Neural progenitor cell (in vitro differentiated cells): ENCODE results near the gene NUDT3. TPM values are rescaled to one million over a fixed set of nuclear protein-coding genes. Genes with fewer than 3 reads are reported as not detected.

Experiments used
- DNase-seq: peaks from one replicate; pipeline ENCODE4 v3.0.0-alpha.2; 2016; ENCODE audit warnings: low spot score
- H2AFZ ChIP-seq: fragments of 200-600 bp; sonication (generic); replicated peaks from 2 replicates; pipeline ENCODE4 v1.6.1; 2016; ENCODE audit warnings: antibody characterized with exemption
- H3F3A ChIP-seq: fragments of 200-600 bp; sonication (generic); 2 replicates; pipeline ENCODE4 v1.6.1; 2016; ENCODE audit warnings: antibody characterized with exemption, low read depth
- H3K27ac ChIP-seq: fragments of 200-600 bp; sonication (generic); 2 replicates; pipeline ENCODE4 v1.5.1; 2016; ENCODE audit warnings: mild to moderate bottlenecking
- H3K27me3 ChIP-seq: fragments of 200-600 bp; sonication (generic); 2 replicates; pipeline ENCODE4 v1.6.1; 2016; ENCODE audit warnings: mild to moderate bottlenecking, moderate library complexity
- H3K36me3 ChIP-seq: fragments of 200-600 bp; sonication (generic); 2 replicates; pipeline ENCODE4 v1.5.1; 2016
- H3K4me1 ChIP-seq: fragments of 200-600 bp; sonication (generic); 2 replicates; pipeline ENCODE4 v1.6.1; 2016; ENCODE audit warnings: mixed run types
- H3K4me2 ChIP-seq: fragments of 200-600 bp; sonication (generic); 2 replicates; pipeline ENCODE4 v1.6.1; 2016
- H3K4me3 ChIP-seq: fragments of 200-600 bp; sonication (generic); 2 replicates; pipeline ENCODE4 v1.5.1; 2016
- H3K79me2 ChIP-seq: fragments of 200-600 bp; sonication (generic); 2 replicates; pipeline ENCODE4 v1.6.1; 2016; ENCODE audit warnings: low read depth
- H3K9ac ChIP-seq: fragments of 200-600 bp; sonication (generic); 2 replicates; pipeline ENCODE4 v1.6.1; 2016
- H3K9me3 ChIP-seq: fragments of 200-600 bp; sonication (generic); 2 replicates; pipeline ENCODE4 v1.5.1; 2016; ENCODE audit warnings: low read depth
- H4K20me1 ChIP-seq: fragments of 200-600 bp; sonication (generic); 2 replicates; pipeline ENCODE4 v1.6.1; 2016; ENCODE audit warnings: low read depth
- H3K27ac Mint-ChIP-seq: 3 replicates; pipeline ENCODE4 v1.8.0; 2021; ENCODE audit warnings: mixed read lengths
- H3K27me3 Mint-ChIP-seq: 2 replicates; pipeline ENCODE4 v1.8.0; 2022; ENCODE audit warnings: low read depth, mild to moderate bottlenecking, inconsistent platforms, moderate library complexity, mixed read lengths; ENCODE audit not compliant: insufficient read depth
- H3K36me3 Mint-ChIP-seq: 3 replicates; pipeline ENCODE4 v1.8.0; 2021; ENCODE audit warnings: mixed read lengths
- H3K4me1 Mint-ChIP-seq: 3 replicates; pipeline ENCODE4 v1.8.0; 2021; ENCODE audit warnings: mixed read lengths
- H3K4me3 Mint-ChIP-seq: 3 replicates; pipeline ENCODE4 v1.8.0; 2021; ENCODE audit warnings: mild to moderate bottlenecking, moderate library complexity, mixed read lengths
- H3K9me3 Mint-ChIP-seq: 3 replicates; pipeline ENCODE4 v1.8.0; 2020; ENCODE audit warnings: mixed read lengths
- CTCF ChIP-seq: fragments of 200-600 bp; sonication (generic); IDR thresholded peaks from 2 replicates; pipeline ENCODE4 v1.5.1; 2017; ENCODE audit warnings: antibody characterized with exemption, mild to moderate bottlenecking
- EZH2 ChIP-seq: fragments of 200-600 bp; sonication (generic); IDR thresholded peaks from 2 replicates; pipeline ENCODE4 v1.6.1; 2017; ENCODE audit warnings: antibody characterized with exemption, mild to moderate bottlenecking, moderate library complexity
- EZH2phosphoT487 ChIP-seq: fragments of 200-600 bp; sonication (generic); IDR thresholded peaks from 2 replicates; pipeline ENCODE4 v1.6.1; 2017; ENCODE audit warnings: antibody characterized with exemption
- total RNA-seq: library from RNA; depleted of rRNA; stranded (reverse); fragments of >200 nt; gene quantifications from 2 replicates; pipeline ENCODE4 v1.2.3, GENCODE V29; 2015; ENCODE audit warnings: low replicate concordance

NUDT3 gene
- total RNA-seq, 1 donor from 2014 or later: 35.7 TPM

GRCh38 chr6:34235307-34236130, 156.9 kb downstream of the NUDT3 start:
- peak; percentile 98 for DNase-seq
- H3K4me3 Mint-ChIP-seq: peak overlapping the region; percentile 89
- Histone ChIP-seq H4K20me1 (peaks cover 30% of the 10 kb centered on the region), H3K9me3 (no peaks in the 10 kb centered on the region), H2AFZ (no peak overlapping the region), H3K9ac (peak overlapping the region; percentile 77), H3K4me1 (peaks cover 35% of the 10 kb centered on the region), H3K79me2 (peaks cover 56% of the 10 kb centered on the region), H3K27ac (peak overlapping the region; percentile 100), H3F3A (peaks cover 65% of the 10 kb centered on the region), H3K4me2 (peak overlapping the region; percentile 95), H3K36me3 (no peaks in the 10 kb centered on the region), H3K27me3 (no peaks in the 10 kb centered on the region), H3K4me3 (peak overlapping the region; percentile 99)
- H3K4me1 Mint-ChIP-seq: peaks cover 33% of the 10 kb centered on the region
- peaks cover 2% of the 10 kb centered on the region for H3K36me3 Mint-ChIP-seq
- H3K27ac Mint-ChIP-seq: peak overlapping the region; percentile 98
- H3K9me3 Mint-ChIP-seq: no peaks in the 10 kb centered on the region
- TF ChIP-seq CTCF (peak; percentile 27), EZH2phosphoT487 (no peak)
- peaks cover 7% of the 10 kb centered on the region for H3K27me3 Mint-ChIP-seq

- Histone ChIP-seq H3K4me3 (peak overlapping the region; percentile 99), H3K4me1 (peaks cover 28% of the 10 kb centered on the region), H3K4me2 (peak overlapping the region; percentile 95), H3F3A (peaks cover 57% of the 10 kb centered on the region), H3K9ac (peak overlapping the region; percentile 95), H2AFZ (no peak overlapping the region), H3K9me3 (no peaks in the 10 kb centered on the region), H3K27me3 (no peaks in the 10 kb centered on the region), H3K27ac (peak overlapping the region; percentile 100), H3K79me2 (peaks cover 49% of the 10 kb centered on the region), H4K20me1 (peaks cover 22% of the 10 kb centered on the region), H3K36me3 (no peaks in the 10 kb centered on the region)
- TF ChIP-seq EZH2: no peak
- TF ChIP-seq CTCF: no peak
- no peak for TF ChIP-seq EZH2phosphoT487
- H3K4me1 Mint-ChIP-seq: peaks cover 32% of the 10 kb centered on the region
- H3K27ac Mint-ChIP-seq: peak overlapping the region; percentile 65
- peaks cover 2% of the 10 kb centered on the region for H3K36me3 Mint-ChIP-seq
- H3K9me3 Mint-ChIP-seq: no peaks in the 10 kb centered on the region
- peak overlapping the region; percentile 49 for H3K4me3 Mint-ChIP-seq
- no peak for DNase-seq
- H3K27me3 Mint-ChIP-seq: peaks cover 7% of the 10 kb centered on the region
These were observed 157.7 kb downstream of the NUDT3 start for GRCh38 chr6:34234667-34235306.

GRCh38 chr6:34233867-34234266, 158.6 kb downstream of the NUDT3 start:
- peaks cover 13% of the 10 kb centered on the region for H4K20me1 ChIP-seq
- peak overlapping the region; percentile 49 for H3K4me3 Mint-ChIP-seq
- H3K4me1 ChIP-seq: peaks cover 18% of the 10 kb centered on the region
- H3F3A ChIP-seq: peaks cover 48% of the 10 kb centered on the region
- H3K36me3 ChIP-seq: no peaks in the 10 kb centered on the region
- peak overlapping the region; percentile 95 for H3K4me2 ChIP-seq
- H3K9ac ChIP-seq: peak overlapping the region; percentile 95
- H3K27ac Mint-ChIP-seq: peak overlapping the region; percentile 65
- no peak for DNase-seq
- H3K4me3 ChIP-seq: no peak overlapping the region
- H3K4me1 Mint-ChIP-seq: peaks cover 29% of the 10 kb centered on the region
- peaks cover 39% of the 10 kb centered on the region for H3K79me2 ChIP-seq
- H3K27ac ChIP-seq: peak overlapping the region; percentile 100
- H3K9me3 Mint-ChIP-seq: no peaks in the 10 kb centered on the region
- H2AFZ ChIP-seq: no peak overlapping the region
- peaks cover 2% of the 10 kb centered on the region for H3K36me3 Mint-ChIP-seq
- TF ChIP-seq EZH2: no peak
- TF ChIP-seq EZH2phosphoT487: no peak
- no peak for TF ChIP-seq CTCF
- no peaks in the 10 kb centered on the region for H3K27me3 ChIP-seq
- no peaks in the 10 kb centered on the region for H3K9me3 ChIP-seq
- H3K27me3 Mint-ChIP-seq: peaks cover 5% of the 10 kb centered on the region
